HepG2 (cell line): Measurements from ENCODE around the gene RAD9A. TPM values are rescaled to one million over a fixed set of nuclear protein-coding genes. Genes with fewer than 3 reads are reported as not detected.
A peak's percentile ranks its signal among the peaks of the same experiment; 100 is the strongest.

Experiments used
- ARHGAP35 ChIP-seq: sonication (generic); formaldehyde crosslinking; IDR thresholded peaks from 2 replicates; pipeline ENCODE4 v1.9.0; 2022; ENCODE audit warnings: mild to moderate bottlenecking, inconsistent platforms, moderate library complexity, missing genetic modification reagents, borderline replicate concordance
- ARID2 ChIP-seq: sonication (generic); formaldehyde crosslinking; IDR thresholded peaks from 2 replicates; pipeline ENCODE4 v1.8.1; 2022; ENCODE audit warnings: mild to moderate bottlenecking, missing genetic modification reagents, borderline replicate concordance
- ATF7-NPFF ChIP-seq: sonication (generic); formaldehyde crosslinking; IDR thresholded peaks from 2 replicates; pipeline ENCODE4 v1.8.1; 2023; ENCODE audit warnings: mild to moderate bottlenecking, low read depth, missing genetic modification reagents, moderate library complexity
- CHD2 ChIP-seq: IDR thresholded peaks from 2 replicates; pipeline ENCODE4 v1.6.1; 2011; ENCODE audit warnings: low read depth, low read length, improper control_type of control experiment
- EEA1 ChIP-seq: sonication (generic); formaldehyde crosslinking; IDR thresholded peaks from 2 replicates; pipeline ENCODE4 v1.5.1; 2020; ENCODE audit warnings: mild to moderate bottlenecking, missing genetic modification reagents, borderline replicate concordance
- FOXK2 ChIP-seq: fragments of 450-650 bp; IDR thresholded peaks from 2 replicates; pipeline ENCODE4 v1.6.1; 2016
- GFI1 ChIP-seq: sonication (generic); formaldehyde crosslinking; IDR thresholded peaks from 2 replicates; pipeline ENCODE4 v1.5.0; 2020; ENCODE audit warnings: missing genetic modification reagents, mild to moderate bottlenecking, borderline replicate concordance
- JUND ChIP-seq: sonication (generic); formaldehyde crosslinking; IDR thresholded peaks from 2 replicates; pipeline ENCODE4 v1.8.0; 2022; ENCODE audit warnings: mild to moderate bottlenecking, missing genetic modification reagents
- MED8 ChIP-seq: sonication (generic); formaldehyde crosslinking; IDR thresholded peaks from 2 replicates; pipeline ENCODE4 v1.8.1; 2023; ENCODE audit warnings: mild to moderate bottlenecking, missing genetic modification reagents; ENCODE audit not compliant: insufficient replicate concordance
- MTA1 ChIP-seq: sonication (generic); formaldehyde crosslinking; IDR thresholded peaks from 2 replicates; pipeline ENCODE4 v1.4.0; 2020; ENCODE audit warnings: missing genetic modification reagents, mild to moderate bottlenecking, borderline replicate concordance
- MYNN ChIP-seq: sonication (generic); formaldehyde crosslinking; IDR thresholded peaks from 2 replicates; pipeline ENCODE4 v1.4.0; 2020; ENCODE audit warnings: mild to moderate bottlenecking, low read depth, missing genetic modification reagents
- MZF1 ChIP-seq: sonication (generic); formaldehyde crosslinking; IDR thresholded peaks from 2 replicates; pipeline ENCODE4 v1.8.1; 2023; ENCODE audit warnings: mild to moderate bottlenecking, missing genetic modification reagents, borderline replicate concordance
- PAX8 ChIP-seq: sonication (generic); formaldehyde crosslinking; IDR thresholded peaks from 2 replicates; pipeline ENCODE4 v1.8.0; 2022; ENCODE audit warnings: mild to moderate bottlenecking, missing genetic modification reagents, borderline replicate concordance
- TCF7L2 ChIP-seq: IDR thresholded peaks from 2 replicates; pipeline ENCODE4 v1.6.1; 2011; ENCODE audit warnings: mild to moderate bottlenecking, low read depth, low read length, moderate library complexity
- YEATS4 ChIP-seq: sonication (generic); formaldehyde crosslinking; IDR thresholded peaks from 2 replicates; pipeline ENCODE4 v1.4.0; 2020; ENCODE audit warnings: missing genetic modification reagents, borderline replicate concordance
- YY1 ChIP-seq: IDR thresholded peaks from 2 replicates; pipeline ENCODE4 v1.6.1; 2011; ENCODE audit warnings: low read length, low read depth, moderate library complexity, mild to moderate bottlenecking; ENCODE audit not compliant: insufficient read depth, insufficient replicate concordance
- ZBTB43 ChIP-seq: sonication (generic); formaldehyde crosslinking; conservative IDR thresholded peaks from 2 replicates; pipeline ENCODE4 v1.4.0; 2020; ENCODE audit warnings: missing genetic modification reagents
- ZBTB46 ChIP-seq: sonication (generic); formaldehyde crosslinking; IDR thresholded peaks from 2 replicates; pipeline ENCODE4 v1.4.0; 2020; ENCODE audit warnings: mild to moderate bottlenecking, missing genetic modification reagents, borderline replicate concordance
- ZNF235 ChIP-seq: sonication (generic); formaldehyde crosslinking; IDR thresholded peaks from 2 replicates; pipeline ENCODE4 v1.8.1; 2023; ENCODE audit warnings: mild to moderate bottlenecking, missing genetic modification reagents, borderline replicate concordance
- ZNF292 ChIP-seq: sonication (generic); formaldehyde crosslinking; IDR thresholded peaks from 2 replicates; pipeline ENCODE4 v1.8.1; 2022; ENCODE audit warnings: mild to moderate bottlenecking, low read depth, missing genetic modification reagents, borderline replicate concordance
- ZNF460 ChIP-seq: sonication (generic); formaldehyde crosslinking; IDR thresholded peaks from 2 replicates; pipeline ENCODE4 v1.5.1; 2020; ENCODE audit warnings: missing genetic modification reagents, mild to moderate bottlenecking, borderline replicate concordance
- ZNF547 ChIP-seq: sonication (generic); formaldehyde crosslinking; IDR thresholded peaks from 2 replicates; pipeline ENCODE4 v1.5.1; 2020; ENCODE audit warnings: mild to moderate bottlenecking, missing genetic modification reagents
- ZNF549 ChIP-seq: sonication (generic); formaldehyde crosslinking; IDR thresholded peaks from 2 replicates; pipeline ENCODE4 v1.5.0; 2020; ENCODE audit warnings: missing genetic modification reagents
- ZNF552 ChIP-seq: sonication (generic); formaldehyde crosslinking; IDR thresholded peaks from 2 replicates; pipeline ENCODE4 v1.9.0; 2022; ENCODE audit warnings: missing genetic modification reagents, mild to moderate bottlenecking, borderline replicate concordance
- ZNF75D ChIP-seq: sonication (generic); formaldehyde crosslinking; IDR thresholded peaks from 2 replicates; pipeline ENCODE4 v1.8.1; 2023; ENCODE audit warnings: missing genetic modification reagents, mild to moderate bottlenecking, borderline replicate concordance
- ZNF782 ChIP-seq: sonication (generic); formaldehyde crosslinking; IDR thresholded peaks from 2 replicates; pipeline ENCODE4 v1.4.0; 2020; ENCODE audit warnings: missing genetic modification reagents, mild to moderate bottlenecking, borderline replicate concordance
- ZSCAN12 ChIP-seq: sonication (generic); formaldehyde crosslinking; IDR thresholded peaks from 2 replicates; pipeline ENCODE4 v1.9.0; 2021; ENCODE audit warnings: mild to moderate bottlenecking, missing genetic modification reagents
- polyA plus RNA-seq, 8 experiments: library from polyadenylated mRNA; depleted of rRNA in 3 of 8; stranded (reverse) in 7 of 8; unstranded in 1 of 8; fragments of >200 nt; fragmentation: Illumina TruSeq in 4 of 8; extraction: Trizol in 4 of 8; gene quantifications; 2 replicates each; pipeline versions ENCODE4 v1.2.1 to v1.2.3, GENCODE V29; 2011 to 2016; ENCODE audit warnings: low read depth in 4 of 8, missing spikeins in 1 of 8, mixed read lengths in 1 of 8; ENCODE audit not compliant: insufficient read depth in 1 of 8
- total RNA-seq, 5 experiments: library from RNA; depleted of rRNA; stranded (reverse); fragments of >200 nt; fragmentation: Illumina TruSeq; extraction: Trizol; gene quantifications; 2 replicates each; pipeline ENCODE4 v1.2.3, GENCODE V29; 2016; ENCODE audit warnings: low read depth in 1 of 5

Gene RAD9A
- total and polyA plus RNA-seq, 2 of the 13 experiments (the other 11 are each of a cell fraction or from before 2014, with no cell fraction given), result 10.1 to 15.7 TPM

- TF ChIP-seq ZNF75D (CRISPR knock-in tag) (no peak), ZNF292 (no peak), ARHGAP35 (CRISPR knock-in tag) (no peak), JUND (CRISPR knock-in tag) (no peak), YEATS4 (CRISPR knock-in tag) (peak; percentile 62; the same call in 1 of the 2 replicates), ZNF782 (no peak), ARID2 (CRISPR knock-in tag) (no peak), ZSCAN12 (CRISPR knock-in tag) (no peak), EEA1 (0 out of 2 replicates have a peak, but pooled peaks have one; percentile 27), TCF7L2 (no peak), ZNF552 (no peak), MZF1 (CRISPR knock-in tag) (no peak), ZBTB43 (CRISPR knock-in tag) (peak; percentile 64; the same call in 1 of the 2 replicates), MYNN (no peak), MTA1 (no peak), GFI1 (no peak), ZNF547 (CRISPR knock-in tag) (peak; percentile 39; the same call in 1 of the 2 replicates), ZNF549 (CRISPR knock-in tag) (no peak), MED8 (CRISPR knock-in tag) (no peak), FOXK2 (no peak), ATF7-NPFF (CRISPR knock-in tag) (peak; percentile 38; the same call in 1 of the 2 replicates), YY1 (peak; percentile 11), ZNF235 (CRISPR knock-in tag) (no peak), CHD2 (no peak), PAX8 (CRISPR knock-in tag) (0 out of 2 replicates have a peak, but pooled peaks have one; percentile 35), ZNF460 (CRISPR knock-in tag) (no peak), ZBTB46 (CRISPR knock-in tag) (no peak)
Observed at GRCh38 chr11:67420646-67421429, 29.1 kb downstream of the RAD9A start (continued).
